DMS79 (cell line): ENCODE data around the gene PUSL1.

Experiments used
- DNase-seq: peaks from one replicate; lab custom pipeline; 2025; lab: John Stamatoyannopoulos, UW

The PUSL1 gene

DNA sequence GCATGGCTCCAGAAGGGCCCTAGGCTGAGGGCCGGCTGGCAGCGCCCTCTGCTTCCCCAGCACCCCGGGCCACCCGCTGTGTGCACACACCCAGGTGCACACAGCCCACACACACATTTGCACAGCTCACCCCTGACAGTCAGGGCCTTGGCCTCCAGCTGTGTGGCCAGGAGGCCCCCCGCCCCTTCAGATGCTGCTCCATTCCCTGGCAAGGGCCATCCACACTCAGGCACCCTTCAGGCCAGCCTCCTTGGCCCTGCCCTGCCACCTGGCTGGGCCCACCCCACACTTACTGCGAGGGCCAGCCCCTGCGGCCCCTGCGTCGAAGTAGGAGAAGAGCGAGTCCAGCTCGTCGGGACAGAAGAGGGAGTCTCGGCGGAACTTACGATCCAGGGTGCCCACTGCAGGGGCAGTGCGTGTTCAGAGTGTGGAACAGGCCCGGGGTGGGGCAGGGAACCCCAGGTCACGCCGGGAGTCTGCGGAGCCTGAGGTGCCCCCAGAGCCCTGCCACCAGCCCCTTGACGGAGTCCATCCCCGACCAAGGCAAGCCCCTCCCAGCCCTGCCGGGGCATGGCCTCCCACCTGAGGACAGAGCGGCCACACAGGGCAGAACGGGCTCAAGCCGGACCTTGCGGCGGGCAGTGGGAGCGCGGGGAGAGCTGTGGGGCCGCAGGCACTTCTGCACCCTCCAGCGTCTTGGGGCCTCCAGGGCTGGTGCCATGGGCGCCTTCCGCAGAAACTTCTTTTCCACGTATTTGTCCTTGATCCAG, 13.1 kb upstream of the PUSL1 start:
- no peak for DNase-seq

DNA sequence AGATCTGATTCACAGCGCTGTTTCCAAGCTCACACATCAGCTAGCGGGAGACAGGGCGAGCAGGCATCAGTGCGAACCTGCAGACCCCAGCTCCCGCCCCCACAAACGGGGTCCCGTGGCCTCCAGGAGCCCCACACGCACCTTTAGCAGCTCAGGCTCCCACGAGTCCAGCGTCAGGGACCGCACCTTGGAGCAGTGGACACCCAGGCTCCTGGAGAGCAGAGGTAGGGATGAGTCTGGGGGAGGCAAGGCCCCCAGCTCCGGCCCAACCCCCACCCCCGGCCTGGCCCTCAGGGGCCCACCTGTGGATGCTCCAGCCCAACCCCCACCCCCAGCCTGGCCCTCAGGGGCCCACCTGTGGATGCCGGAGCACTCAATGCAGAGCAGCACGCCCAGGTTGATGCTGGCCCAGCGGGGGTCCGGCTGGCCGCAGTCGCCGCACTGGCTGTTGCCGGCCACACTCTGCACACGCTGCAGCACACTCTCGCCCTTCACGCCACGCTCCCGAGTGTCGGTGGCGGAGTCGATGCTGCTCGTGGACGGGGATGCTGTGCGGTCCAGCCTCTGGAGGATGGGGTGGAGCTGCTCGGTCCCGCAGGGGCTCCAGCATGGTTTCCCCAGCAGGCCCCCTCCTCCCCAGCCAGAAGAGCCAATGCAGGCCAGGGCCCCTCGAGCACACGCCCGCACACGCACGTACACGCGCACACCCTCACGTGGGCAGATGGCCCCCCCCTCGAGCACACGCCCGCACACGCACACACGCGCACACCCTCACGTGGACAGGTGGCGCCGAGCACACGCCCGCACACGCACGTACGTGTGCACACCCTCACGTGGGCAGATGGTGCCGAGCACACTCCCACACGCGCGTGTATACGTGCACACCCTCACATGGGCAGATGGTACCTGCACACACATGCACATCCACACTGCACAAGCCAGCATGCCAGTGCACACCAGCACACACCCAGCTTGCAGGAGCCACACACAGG, 12.0 kb upstream of the PUSL1 start:
- no peak for DNase-seq

DNA sequence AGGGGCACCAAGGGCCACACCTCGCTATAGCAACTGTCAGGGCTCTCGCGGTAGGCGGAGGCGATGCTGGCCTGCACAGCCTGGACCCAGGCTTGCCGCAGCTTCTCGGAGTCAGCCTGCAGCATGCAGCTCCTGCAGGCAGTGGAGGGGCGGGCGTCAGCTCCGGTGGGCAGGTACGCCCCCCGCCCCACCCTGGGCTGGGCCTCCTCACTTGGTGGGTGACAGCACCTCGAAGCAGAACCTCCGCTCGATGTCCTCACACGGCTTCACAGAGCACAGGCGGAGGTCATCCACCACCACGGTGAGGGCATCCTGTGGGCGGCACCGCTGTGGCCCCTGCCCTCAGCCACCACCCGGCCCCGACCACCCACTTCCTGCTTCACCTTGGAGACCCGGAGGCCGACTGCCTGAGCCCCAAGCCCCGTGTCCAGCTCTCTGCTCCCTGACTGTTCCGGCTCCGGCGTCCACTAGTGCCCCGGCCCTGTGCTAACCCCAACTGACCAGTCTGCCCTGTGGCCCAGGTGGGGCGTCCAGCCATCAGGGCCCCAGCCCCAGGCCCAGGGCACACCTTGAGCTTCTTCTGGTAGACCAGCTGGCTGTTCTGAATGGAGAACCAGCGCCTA, 10.5 kb upstream of the PUSL1 start:
- DNase-seq, result no peak

DNA sequence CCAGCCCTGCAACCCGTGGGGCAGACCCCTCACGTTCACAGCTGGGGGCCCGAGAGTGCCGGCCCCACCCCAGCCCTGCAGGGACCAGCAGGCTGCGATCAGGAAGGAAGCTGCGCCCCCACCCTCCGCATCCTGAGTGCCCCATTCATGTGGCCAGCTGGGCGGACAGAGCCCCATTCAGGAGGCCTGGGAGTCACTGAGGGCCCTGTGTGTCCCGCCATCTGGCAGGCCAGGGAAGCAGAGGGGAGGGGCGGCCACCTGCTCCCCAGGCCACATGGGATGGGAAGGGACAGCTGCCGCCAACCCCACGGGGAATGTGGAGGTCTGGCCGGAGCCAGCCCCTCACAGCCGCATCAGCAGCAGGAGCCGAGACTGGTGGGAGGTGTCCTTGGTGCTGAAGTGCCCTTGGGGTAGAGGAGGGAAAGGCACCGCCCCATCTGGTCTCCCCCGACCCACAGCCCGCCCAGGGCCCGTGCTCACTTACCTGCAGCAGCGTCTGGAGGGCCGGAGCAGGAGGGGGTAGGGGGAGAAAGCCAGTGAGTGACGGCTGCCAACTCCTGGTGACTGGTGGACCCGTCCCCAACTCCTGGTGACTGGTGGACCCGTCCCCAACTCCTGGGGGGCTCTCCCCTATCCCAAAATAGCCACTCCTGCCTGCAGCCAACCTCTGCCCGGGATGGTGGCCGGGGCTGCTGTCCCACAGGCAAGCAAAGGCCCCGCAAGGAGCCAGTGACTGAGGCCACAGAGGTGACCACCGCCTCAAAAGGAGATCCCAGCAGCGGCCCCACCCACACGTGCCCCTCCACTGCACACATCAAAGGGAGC, 9.3 kb upstream of the PUSL1 start:
- no peak for DNase-seq

DNA sequence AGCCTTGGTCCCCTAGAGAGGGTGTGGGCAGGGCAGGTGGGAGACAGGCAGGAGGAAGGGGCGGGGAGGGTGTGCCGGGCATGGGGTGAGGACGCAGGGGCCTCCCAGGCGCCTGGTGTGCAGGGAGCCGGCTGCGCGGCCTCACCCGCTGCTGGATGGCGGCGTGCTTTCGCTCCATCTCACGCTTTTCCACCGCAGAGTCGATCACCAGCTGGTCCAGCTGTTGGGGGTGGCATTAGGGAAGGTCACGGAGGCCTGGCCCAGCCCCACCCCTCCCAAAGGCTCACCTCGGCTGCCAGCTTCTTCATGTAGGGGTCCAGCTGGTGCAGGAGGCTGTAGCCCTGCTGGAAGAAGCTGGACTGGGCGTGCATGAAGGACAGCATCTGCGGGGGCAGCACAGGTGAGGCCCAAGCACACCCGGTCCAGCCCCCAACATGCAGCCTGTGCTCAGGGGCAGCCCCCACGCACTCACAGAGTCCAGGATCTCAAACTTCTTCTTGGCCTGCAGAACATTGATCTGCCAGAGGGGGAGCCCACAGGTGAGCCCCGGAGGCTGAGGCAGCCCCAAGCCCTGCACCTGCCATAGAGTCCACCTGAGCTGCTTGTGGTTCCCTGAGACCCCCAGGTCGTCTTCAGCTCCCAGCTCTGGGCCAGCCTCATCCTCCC, 8.6 kb upstream of the PUSL1 start:
- no peak for DNase-seq

DNA sequence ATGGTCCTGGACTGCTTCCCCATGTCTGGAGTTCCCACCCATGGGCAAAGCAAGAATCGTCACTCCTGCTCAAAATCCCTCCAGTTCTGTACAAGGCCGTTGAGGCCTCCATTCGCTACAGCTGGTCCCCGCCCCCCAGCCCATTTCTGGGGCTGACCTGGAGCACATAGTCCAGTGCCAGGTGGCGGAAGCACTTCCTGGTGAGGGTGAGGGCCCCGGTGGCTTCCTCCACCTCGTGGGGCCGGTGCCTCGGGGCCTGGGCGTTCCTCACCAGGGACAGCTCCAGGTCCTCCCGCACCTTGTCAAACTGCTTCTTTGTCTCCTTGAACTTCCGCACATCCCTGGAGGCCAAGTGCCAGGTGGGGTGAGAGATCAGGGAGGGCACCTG, 8.1 kb upstream of the PUSL1 start:
- no peak for DNase-seq

DNA sequence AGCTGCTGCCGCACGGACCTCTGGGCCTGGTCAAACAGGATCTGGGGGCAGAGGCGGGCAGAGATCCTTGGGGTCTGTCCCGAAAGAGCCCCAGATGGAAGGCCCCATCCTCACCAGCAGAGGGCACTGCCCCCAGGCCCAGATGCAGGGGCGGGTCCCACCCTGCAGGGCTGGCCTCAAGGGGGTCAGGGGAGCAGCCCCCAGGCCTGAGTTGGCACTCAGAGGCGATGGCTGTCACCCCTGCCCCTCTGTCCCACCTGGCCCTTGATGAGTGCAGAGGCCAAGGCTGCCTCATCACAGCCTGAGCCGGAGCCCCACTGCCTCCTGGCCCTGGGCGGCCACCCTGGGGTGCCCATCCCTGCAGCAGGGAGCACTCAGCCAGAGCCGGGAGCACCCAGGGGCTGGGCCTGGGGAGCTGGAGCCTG, 6.4 kb upstream of the PUSL1 start:
- no peak for DNase-seq

DNA sequence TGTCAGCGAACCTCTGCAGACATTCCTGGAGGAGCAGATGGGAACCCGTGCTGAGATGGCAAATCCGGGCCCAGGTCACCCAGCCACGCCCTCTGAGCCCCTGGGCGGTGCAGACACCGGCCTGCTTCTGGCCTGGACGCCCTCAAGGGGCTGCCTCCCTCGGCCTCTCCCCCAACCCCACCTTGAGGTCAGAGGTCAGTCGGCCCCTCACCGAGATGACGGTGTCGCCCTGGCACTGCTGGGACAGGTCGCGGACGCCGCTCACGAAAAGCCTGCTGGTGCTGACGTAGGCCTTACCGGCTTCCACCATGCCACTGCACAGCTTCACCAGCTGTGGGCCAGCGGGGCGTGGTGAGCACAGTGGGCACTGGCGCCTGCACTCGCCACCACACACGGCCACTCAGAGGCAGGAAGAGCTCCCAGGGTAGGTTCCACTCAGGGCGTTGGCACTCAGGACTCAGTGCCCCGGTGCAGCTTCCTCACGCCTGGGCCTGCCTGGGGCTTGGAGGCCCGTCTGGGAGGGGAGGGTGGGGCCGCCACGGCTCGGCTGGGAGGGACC, 5.4 kb upstream of the PUSL1 start:
- peak; percentile 5 for DNase-seq

DNA sequence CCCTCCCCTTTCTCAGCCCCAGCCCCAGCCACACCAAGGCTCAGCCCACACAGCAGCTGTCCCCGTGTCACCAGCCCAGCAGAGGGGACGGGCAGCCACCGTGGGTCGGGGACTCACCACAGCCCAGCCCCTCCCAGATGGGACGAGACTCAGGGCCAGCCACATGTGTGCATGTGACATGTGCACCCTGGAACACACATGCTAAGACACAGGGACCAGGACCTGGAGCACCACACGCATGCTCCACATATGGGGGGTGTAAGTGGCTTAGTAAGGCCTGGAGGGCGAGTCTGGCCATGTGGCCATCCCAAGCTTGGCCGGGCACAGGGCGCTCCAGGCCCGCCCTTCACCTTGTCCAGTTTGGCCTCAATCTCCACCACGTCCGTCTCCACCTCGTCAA, 4.7 kb upstream of the PUSL1 start:
- DNase-seq, result no peak

DNA sequence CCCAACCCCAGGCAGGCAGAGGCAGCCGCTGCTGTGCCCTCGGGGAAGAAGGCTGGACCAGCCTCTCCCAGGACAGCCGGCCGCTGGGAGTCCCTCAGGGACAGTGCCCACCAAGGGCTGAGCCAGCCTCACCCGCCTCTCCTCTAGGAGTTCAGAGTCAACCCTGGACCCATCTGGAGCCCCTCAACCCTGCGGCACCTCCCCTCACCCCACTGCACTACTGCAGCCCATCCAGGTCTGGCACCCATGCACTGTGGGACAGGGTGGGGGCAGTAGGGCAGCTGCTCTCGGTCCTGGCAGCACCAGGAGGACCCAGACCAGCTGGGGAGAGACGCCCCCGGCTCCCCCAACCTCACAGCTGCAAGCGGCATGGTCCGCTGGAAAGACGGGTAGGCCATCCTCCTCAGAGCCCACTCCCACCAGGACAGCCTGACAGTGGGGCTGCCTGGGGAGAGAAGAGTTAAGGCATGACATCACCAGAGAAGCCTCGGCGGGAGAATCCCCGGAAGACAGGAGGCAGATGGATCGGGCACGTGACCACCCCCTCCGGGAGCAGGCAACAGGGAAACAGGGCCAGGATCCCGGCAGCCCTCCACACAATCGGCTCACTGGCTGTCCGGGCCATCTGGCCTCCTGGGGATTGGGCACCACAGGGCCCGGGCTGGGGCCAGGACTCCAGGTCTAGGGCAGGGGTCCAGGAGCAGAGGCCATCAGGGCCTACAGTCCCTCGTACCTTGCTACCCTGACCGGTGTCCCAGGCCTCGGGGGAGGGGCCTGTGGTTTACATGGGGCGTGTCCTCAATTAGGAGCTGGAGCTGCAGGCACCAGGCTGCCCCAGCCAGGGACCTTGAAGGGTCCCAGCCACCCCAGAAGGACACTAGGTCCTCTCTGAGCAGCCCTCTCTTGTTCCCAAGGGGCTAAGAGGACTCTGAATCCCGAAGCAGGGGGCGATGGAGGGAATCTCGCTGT, 3.8 kb upstream of the PUSL1 start:
- peak; percentile 29 for DNase-seq

DNA sequence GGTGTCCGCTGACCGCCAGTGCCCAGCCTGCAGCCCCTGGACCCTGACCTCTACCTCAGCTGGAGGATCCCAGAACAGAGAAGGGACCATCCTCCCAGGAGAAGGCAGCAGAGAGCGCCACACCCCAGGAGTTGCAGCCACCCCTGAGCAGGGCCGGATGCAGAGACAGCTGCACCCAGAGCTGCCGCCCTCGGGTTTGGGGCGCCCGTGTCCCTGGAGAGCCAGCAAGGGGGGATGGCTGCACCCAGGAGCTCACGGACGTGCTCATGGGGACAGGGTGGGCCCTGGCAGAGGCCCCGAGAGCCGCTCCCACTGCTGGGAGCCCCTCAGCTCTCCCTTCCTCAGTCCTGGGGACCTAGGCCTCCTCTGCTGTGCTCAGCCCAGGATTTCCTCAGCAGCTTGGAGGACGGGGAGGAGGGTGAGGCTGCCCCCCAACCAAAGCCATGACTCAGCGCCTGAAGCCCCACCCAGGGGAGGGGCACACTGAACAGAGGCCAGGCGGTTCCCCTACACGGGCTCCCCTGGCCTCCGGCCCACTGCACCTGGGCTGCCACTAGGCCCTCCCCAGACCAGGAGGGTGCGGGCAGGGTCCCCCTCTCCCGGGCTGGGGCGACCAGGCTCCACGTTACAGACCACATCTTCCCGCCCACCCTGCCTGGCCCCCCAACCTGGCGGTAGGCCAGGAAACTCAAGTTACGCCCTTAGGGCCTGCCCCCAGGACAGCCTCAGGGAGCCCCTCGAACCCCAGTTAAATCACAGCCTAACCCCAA, 2.9 kb upstream of the PUSL1 start:
- DNase-seq, result peak; percentile 17

DNA sequence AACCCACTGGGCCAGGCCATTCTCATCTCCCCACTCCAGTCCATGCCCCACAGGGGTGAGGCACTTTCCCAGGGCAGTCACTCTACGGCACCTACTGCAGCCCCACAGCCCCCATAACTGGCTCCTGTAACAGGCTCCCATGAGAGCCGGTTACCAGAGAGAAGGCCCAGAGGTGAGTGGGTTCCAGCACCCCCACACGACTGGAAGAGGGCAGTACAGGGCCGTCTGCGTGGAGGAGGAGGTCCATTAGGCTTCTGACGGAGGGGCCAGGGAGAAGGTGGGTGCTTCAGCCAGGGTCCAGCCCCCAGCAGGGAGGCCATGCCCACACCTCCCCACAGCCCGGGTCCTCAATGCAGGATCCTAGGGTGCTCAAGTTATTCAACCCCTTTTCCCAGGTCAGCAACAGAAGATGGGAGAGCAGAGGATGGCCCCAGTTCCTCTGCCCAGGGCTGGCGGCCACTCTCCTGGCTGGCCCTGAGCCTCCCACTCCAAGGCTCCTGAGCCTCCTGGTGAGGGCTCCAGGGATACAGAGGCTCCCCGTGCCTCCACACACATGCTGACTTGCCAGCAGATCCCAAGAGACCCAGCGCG, 2.2 kb upstream of the PUSL1 start:
- peak; percentile 4 for DNase-seq

DNA sequence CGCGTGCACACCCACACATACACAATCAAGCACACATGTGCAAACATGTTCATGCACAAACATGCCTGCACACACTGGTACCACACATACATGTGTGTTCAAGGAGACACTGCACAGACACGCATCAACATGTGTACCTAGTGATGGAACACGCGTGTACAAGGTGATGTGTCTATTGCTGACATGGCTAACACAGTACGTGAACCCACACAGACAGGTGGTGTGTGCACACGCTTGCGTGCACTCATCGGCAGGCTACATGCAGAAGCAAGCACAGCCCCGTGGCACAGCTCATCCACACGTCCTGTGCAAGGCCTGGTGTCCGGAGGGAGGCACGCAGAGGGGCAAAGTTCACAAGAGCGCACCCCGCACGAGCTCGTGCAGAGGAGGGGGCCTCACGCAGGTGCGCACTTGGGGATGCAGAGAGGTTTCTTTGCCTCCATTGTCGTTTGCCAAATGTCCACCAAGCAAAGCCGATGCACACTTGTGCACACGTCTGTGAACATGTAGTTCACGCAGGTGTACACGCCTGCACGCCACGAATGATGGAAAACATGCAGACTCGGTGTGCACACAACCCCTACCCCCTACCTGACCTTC, 1.6 kb upstream of the PUSL1 start:
- DNase-seq, result no peak

DNA sequence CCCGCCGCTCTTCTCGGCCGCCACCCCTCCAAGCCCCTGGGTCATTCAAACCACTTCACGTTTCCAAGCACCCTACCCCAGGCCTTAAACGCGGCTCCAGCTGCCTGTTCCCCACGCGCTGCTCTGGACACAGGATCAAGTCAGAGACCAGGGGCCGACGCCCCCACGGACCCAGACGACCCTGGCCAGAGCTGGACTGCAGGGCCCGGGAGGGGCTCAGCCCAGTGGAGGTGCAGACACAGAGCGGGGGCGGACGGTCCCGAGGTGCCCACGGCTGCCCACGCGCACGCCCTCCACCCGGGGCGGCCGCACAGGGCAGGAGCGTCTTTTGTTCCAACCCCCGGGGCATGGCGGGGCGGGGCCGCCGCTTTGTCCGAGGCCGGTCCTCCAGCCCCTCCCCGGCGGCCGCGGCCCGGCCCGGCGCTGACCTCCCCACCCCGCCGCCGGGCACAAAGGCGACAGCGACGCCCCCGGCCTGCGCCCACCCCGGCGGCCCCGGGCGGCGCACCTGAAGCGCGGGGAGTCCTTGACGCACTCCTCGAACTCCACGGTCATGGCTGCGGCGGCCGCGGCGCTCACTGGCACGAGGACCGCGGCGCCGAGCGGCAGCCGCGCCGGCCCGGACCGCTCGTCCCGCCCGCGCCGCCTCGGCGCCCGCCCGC, 1.0 kb upstream of the PUSL1 start:
- no peak for DNase-seq

DNA sequence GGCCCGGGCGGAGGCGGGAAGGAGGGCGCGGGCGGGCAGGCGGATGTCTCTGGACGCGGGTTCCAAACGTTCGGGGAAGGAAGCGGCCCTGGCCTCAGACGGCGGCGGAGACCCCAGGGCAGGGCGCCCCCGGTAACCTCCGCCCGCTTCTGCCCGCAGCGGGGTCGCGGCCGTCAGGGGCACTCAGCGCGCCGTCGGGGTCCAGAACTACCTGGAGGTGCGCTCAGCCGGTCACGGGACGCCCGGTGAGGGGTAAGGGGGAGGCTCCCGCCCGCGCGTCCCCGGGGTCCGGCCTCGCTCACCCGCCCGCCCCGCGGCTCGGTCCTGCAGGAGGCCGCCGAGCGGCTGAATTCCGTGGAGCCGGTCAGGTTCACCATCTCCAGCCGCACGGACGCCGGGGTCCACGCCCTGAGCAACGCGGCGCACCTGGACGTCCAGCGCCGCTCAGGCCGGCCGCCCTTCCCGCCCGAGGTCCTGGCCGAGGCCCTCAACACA, 406 bp downstream of the PUSL1 start:
- no peak for DNase-seq

DNA sequence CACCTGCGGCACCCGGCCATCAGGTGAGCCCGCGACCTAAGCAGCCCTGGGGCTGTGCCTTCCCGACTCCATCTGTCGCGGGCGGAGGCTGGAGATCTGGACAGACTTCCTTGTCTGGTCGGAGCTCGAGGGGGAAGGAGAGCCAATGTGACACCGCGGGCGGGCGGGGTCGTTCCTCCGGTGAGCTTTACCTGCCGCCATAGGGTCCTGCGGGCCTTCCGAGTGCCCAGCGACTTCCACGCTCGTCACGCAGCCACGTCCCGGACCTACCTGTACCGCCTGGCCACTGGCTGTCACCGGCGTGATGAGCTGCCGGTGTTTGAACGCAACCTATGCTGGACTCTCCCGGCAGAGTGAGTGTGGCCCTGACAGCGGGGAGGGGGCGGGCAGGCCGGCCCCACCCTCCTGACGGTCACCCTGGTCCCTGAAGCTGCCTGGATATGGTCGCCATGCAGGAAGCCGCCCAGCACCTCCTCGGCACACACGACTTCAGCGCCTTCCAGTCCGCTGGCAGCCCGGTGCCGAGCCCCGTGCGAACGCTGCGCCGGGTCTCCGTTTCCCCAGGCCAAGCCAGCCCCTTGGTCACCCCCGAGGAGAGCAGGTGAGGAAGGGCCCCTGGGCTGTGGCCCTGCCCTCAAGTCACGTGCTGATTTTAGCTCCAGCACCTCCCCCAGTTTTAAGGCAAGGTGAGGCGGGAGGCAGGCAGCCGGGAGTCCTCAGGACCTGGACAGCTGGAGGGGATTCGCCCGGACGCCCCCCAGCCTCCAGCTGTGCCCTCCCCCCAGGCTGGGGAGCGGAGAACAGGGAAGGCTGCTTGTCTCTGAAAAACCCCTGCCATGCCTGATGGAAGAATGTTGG, 1.1 kb downstream of the PUSL1 start:
- no peak for DNase-seq

DNA sequence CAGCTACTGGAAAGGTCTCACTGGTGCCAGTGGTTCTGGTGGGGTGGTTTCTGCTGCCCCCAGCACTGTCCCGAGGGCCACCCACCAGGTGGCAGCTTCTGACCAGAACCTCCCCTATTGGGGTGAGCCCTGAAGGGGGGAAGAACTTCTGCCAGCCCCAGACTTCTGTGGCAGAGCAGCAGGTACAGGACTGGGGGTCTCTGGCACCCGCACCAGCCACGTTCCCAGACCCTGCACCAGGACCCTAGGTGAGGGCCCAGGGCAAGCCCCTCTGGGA, 1.6 kb downstream of the PUSL1 start:
- DNase-seq, result no peak
